ENCODE measurements around the gene KCNK1. TPM values are rescaled to one million over a fixed set of nuclear protein-coding genes. Genes with fewer than 3 reads are reported as not detected.
A peak's percentile ranks its signal among the peaks of the same experiment; 100 is the strongest.
"Not testable (repeated sequence)": the region's sequence is repeated elsewhere in the genome, so short reads cannot be mapped to it uniquely, and the experiment has no call there.

Gene KCNK1
- total RNA-seq, 1 donor from 2014 or later: not detected

GRCh38 chr1:233610628-233611027 is 3.3 kb upstream of the KCNK1 start:
- H3K4me1 Mint-ChIP-seq (ENCODE audit: low read depth, unreplicated experiment): no peaks in the 10 kb centered on the region
- TF ChIP-seq CTCF (IDR thresholded peaks at IDR 0.05; ENCODE audit: partially characterized antibody, unreplicated experiment): no peak
- no peak for DNase-seq
- H3K9me3 Mint-ChIP-seq (ENCODE audit: unreplicated experiment): peaks cover 5% of the 10 kb centered on the region
- H3K27me3 Mint-ChIP-seq (ENCODE audit: unreplicated experiment): peaks cover 16% of the 10 kb centered on the region
- no peak overlapping the region for H3K27ac Mint-ChIP-seq (ENCODE audit: unreplicated experiment)
- H3K36me3 Mint-ChIP-seq (ENCODE audit: unreplicated experiment): peaks cover 6% of the 10 kb centered on the region
- H3K4me3 Mint-ChIP-seq (ENCODE audit: unreplicated experiment): no peak overlapping the region

- peaks cover 18% of the 10 kb centered on the region for H3K27me3 Mint-ChIP-seq (ENCODE audit: unreplicated experiment)
- H3K4me1 Mint-ChIP-seq (ENCODE audit: low read depth, unreplicated experiment); H3K9me3 Mint-ChIP-seq (ENCODE audit: unreplicated experiment); H3K4me3 Mint-ChIP-seq (ENCODE audit: unreplicated experiment); H3K27ac Mint-ChIP-seq (ENCODE audit: unreplicated experiment); H3K36me3 Mint-ChIP-seq (ENCODE audit: unreplicated experiment); DNase-seq: not testable (repeated sequence)
Measured at GRCh38 chr1:233611363-233611762, 2.5 kb upstream of the KCNK1 start.

GRCh38 chr1:233614173-233614742 is 352 bp downstream of the KCNK1 start:
- Mint-ChIP-seq H3K36me3 (ENCODE audit: unreplicated experiment) (peaks cover 6% of the 10 kb centered on the region), H3K9me3 (ENCODE audit: unreplicated experiment) (peaks cover 3% of the 10 kb centered on the region), H3K4me1 (ENCODE audit: low read depth, unreplicated experiment) (no peaks in the 10 kb centered on the region), H3K27me3 (ENCODE audit: unreplicated experiment) (peaks cover 18% of the 10 kb centered on the region), H3K27ac (ENCODE audit: unreplicated experiment) (no peak overlapping the region), H3K4me3 (ENCODE audit: unreplicated experiment) (peak overlapping the region; percentile 86)
- TF ChIP-seq CTCF (IDR thresholded peaks at IDR 0.05; ENCODE audit: partially characterized antibody, unreplicated experiment): no peak
- peak; percentile 53 for DNase-seq

GRCh38 chr1:233614743-233615521 is 1.0 kb downstream of the KCNK1 start:
- H3K27me3 Mint-ChIP-seq (ENCODE audit: unreplicated experiment): peaks cover 18% of the 10 kb centered on the region
- no peaks in the 10 kb centered on the region for H3K4me1 Mint-ChIP-seq (ENCODE audit: low read depth, unreplicated experiment)
- H3K4me3 Mint-ChIP-seq (ENCODE audit: unreplicated experiment): peak overlapping the region; percentile 67
- no peak for DNase-seq
- H3K9me3 Mint-ChIP-seq (ENCODE audit: unreplicated experiment): peaks cover 3% of the 10 kb centered on the region
- TF ChIP-seq CTCF (IDR thresholded peaks at IDR 0.05; ENCODE audit: partially characterized antibody, unreplicated experiment): no peak
- H3K27ac Mint-ChIP-seq (ENCODE audit: unreplicated experiment): no peak overlapping the region
- peaks cover 6% of the 10 kb centered on the region for H3K36me3 Mint-ChIP-seq (ENCODE audit: unreplicated experiment)

GRCh38 chr1:233615571-233615970 is 1.7 kb downstream of the KCNK1 start:
- no peak for DNase-seq
- no peak overlapping the region for H3K4me3 Mint-ChIP-seq (ENCODE audit: unreplicated experiment)
- peaks cover 6% of the 10 kb centered on the region for H3K36me3 Mint-ChIP-seq (ENCODE audit: unreplicated experiment)
- H3K27ac Mint-ChIP-seq (ENCODE audit: unreplicated experiment): no peak overlapping the region
- TF ChIP-seq CTCF (IDR thresholded peaks at IDR 0.05; ENCODE audit: partially characterized antibody, unreplicated experiment): no peak
- H3K27me3 Mint-ChIP-seq (ENCODE audit: unreplicated experiment): peaks cover 18% of the 10 kb centered on the region
- peaks cover 3% of the 10 kb centered on the region for H3K9me3 Mint-ChIP-seq (ENCODE audit: unreplicated experiment)
- H3K4me1 Mint-ChIP-seq (ENCODE audit: low read depth, unreplicated experiment): no peaks in the 10 kb centered on the region

All from glutamatergic neuron (in vitro differentiated cells).